ENCODE data around the gene MIOX.

Gene MIOX

DNA sequence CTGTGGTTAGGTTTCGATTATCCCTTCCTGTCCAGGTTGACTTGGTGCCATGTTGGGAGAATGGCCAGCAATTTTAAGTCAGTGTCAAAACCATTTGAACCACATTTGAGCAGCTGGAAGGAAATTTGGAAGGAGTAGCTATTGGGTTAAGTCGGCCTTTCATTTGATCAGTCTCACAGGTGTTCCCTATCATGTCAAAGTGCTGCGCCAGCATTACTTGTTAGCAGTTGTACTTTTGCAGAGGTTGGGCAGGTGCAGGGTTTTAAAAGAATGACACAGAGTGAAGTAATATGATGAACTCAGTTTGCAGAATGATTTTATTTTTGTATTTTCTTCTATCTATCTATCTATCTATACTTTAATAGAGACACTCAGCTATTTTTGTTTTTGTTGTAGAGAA is 49.6 kb downstream of the MIOX start:
- no peak for DNase-seq
- no peak overlapping the region for H3K27ac Mint-ChIP-seq
- peaks cover 27% of the 10 kb centered on the region for H3K27me3 Mint-ChIP-seq (ENCODE audit: low read depth, poor library complexity)
- no peaks in the 10 kb centered on the region for H3K9me3 Mint-ChIP-seq
- no peaks in the 10 kb centered on the region for H3K36me3 Mint-ChIP-seq (ENCODE audit: low read depth)
- TF ChIP-seq, protein P1, sequence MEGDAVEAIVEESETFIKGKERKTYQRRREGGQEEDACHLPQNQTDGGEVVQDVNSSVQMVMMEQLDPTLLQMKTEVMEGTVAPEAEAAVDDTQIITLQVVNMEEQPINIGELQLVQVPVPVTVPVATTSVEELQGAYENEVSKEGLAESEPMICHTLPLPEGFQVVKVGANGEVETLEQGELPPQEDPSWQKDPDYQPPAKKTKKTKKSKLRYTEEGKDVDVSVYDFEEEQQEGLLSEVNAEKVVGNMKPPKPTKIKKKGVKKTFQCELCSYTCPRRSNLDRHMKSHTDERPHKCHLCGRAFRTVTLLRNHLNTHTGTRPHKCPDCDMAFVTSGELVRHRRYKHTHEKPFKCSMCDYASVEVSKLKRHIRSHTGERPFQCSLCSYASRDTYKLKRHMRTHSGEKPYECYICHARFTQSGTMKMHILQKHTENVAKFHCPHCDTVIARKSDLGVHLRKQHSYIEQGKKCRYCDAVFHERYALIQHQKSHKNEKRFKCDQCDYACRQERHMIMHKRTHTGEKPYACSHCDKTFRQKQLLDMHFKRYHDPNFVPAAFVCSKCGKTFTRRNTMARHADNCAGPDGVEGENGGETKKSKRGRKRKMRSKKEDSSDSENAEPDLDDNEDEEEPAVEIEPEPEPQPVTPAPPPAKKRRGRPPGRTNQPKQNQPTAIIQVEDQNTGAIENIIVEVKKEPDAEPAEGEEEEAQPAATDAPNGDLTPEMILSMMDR (IDR thresholded peaks at IDR 0.05) = no peak
- H3K4me3 Mint-ChIP-seq = no peak overlapping the region
- H3K4me1 Mint-ChIP-seq = peaks cover 47% of the 10 kb centered on the region

DNA sequence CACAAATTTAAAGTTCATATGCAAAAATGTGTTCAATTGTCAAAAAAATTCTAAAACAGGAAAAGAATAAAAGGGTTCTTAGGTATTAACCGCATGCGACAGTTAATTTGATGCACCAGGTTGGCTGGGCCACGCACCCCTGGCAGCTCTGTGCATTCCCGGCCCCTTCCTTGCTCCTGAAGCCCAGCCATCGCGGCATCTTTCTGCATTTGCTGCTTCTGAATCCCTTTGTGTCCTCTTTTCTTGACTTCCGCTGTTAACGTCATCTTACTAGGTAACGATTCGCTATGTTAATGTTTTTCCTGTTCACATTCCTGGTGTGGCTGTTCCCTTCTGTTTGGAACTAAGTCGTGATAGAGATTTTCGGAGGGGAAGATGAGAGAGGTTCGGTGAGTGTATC is 51.1 kb downstream of the MIOX start:
- DNase-seq = no peak
- TF ChIP-seq, protein P1 (IDR thresholded peaks at IDR 0.05) = no peak
- Mint-ChIP-seq H3K4me1 (peaks cover 43% of the 10 kb centered on the region), H3K9me3 (no peaks in the 10 kb centered on the region), H3K4me3 (no peak overlapping the region), H3K36me3 (ENCODE audit: low read depth) (no peaks in the 10 kb centered on the region), H3K27me3 (ENCODE audit: low read depth, poor library complexity) (peaks cover 22% of the 10 kb centered on the region), H3K27ac (no peak overlapping the region)
